AG04450 (cell line): ENCODE measurements around the gene AP1AR. TPM values are rescaled to one million over a fixed set of nuclear protein-coding genes. Genes with fewer than 3 reads are reported as not detected.

Experiments
- CTCF ChIA-PET: fragments of 300-600, 350-600 bp; formaldehyde crosslinking; extraction: SDS; loops from one replicate; lab custom pipeline; 2022; ENCODE audit warnings: antibody characterized with exemption, inconsistent platforms; lab: Charles Lee
- POLR2A ChIA-PET: fragments of 350-600 bp; formaldehyde crosslinking; extraction: SDS; loops from one replicate; lab custom pipeline; 2021; ENCODE audit warnings: antibody characterized with exemption, inconsistent platforms; lab: Yijun Ruan, JAX
- DNase-seq: peaks from one replicate; pipeline ENCODE4 v3.0.0-alpha.2; 2011; ENCODE audit warnings: low read depth, low spot score
- H3K27ac ChIP-seq: one replicate; pipeline ENCODE4 v1.5.1; 2012; ENCODE audit warnings: low read depth, low read length, control low read depth
- H3K27me3 ChIP-seq: one replicate; pipeline ENCODE4 v1.6.0; 2012; ENCODE audit warnings: low read length; ENCODE audit not compliant: control insufficient read depth, insufficient read depth
- H3K4me3 ChIP-seq: 2 replicates; pipeline ENCODE4 v1.5.1; 2011; ENCODE audit warnings: mild to moderate bottlenecking, low read depth, low read length, control low read depth
- H3K9me3 ChIP-seq: 2 replicates; pipeline ENCODE4 v1.5.1; 2012; ENCODE audit warnings: low read length; ENCODE audit not compliant: control insufficient read depth, insufficient read depth
- polyA plus RNA-seq: library from polyadenylated mRNA; depleted of rRNA; stranded (reverse); fragments of >200 nt; gene quantifications from 2 replicates; pipeline ENCODE4 v1.2.3, GENCODE V29; 2011
- TF ChIP-seq, protein P1 (sequence below): IDR thresholded peaks from 2 replicates; pipeline ENCODE4 v1.5.1; 2011; ENCODE audit warnings: low read depth, low read length, control low read depth, inconsistent platforms

The AP1AR gene
- polyA plus RNA-seq, 1 experiment: 11.8 TPM

GRCh38 chr4:112270640-112271421 is 39.2 kb downstream of the AP1AR start:
- TF ChIP-seq, protein P1, sequence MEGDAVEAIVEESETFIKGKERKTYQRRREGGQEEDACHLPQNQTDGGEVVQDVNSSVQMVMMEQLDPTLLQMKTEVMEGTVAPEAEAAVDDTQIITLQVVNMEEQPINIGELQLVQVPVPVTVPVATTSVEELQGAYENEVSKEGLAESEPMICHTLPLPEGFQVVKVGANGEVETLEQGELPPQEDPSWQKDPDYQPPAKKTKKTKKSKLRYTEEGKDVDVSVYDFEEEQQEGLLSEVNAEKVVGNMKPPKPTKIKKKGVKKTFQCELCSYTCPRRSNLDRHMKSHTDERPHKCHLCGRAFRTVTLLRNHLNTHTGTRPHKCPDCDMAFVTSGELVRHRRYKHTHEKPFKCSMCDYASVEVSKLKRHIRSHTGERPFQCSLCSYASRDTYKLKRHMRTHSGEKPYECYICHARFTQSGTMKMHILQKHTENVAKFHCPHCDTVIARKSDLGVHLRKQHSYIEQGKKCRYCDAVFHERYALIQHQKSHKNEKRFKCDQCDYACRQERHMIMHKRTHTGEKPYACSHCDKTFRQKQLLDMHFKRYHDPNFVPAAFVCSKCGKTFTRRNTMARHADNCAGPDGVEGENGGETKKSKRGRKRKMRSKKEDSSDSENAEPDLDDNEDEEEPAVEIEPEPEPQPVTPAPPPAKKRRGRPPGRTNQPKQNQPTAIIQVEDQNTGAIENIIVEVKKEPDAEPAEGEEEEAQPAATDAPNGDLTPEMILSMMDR: no peak
- peaks cover 3% of the 10 kb centered on the region; the same call in 1 of the 2 replicates for H3K9me3 ChIP-seq
- ChIA-PET POLR2A (no interaction called here), CTCF (interaction anchor here (1.0 to 2.3 kb wide), 3 partner anchors 25 to 171 kb away, joined by 3 to 6 read pairs (median 4); no protein-coding TSS in a partner anchor)
- peak; percentile 66 for DNase-seq
- H3K27ac ChIP-seq: peak overlapping the region; percentile 62
- no peaks in the 10 kb centered on the region for H3K27me3 ChIP-seq
- H3K4me3 ChIP-seq: no peak overlapping the region

GRCh38 chr4:112272292-112272691 is 40.7 kb downstream of the AP1AR start:
- no peak for DNase-seq
- TF ChIP-seq, protein P1: no peak
- H3K4me3 ChIP-seq: no peak overlapping the region
- no peak overlapping the region for H3K27ac ChIP-seq
- no peaks in the 10 kb centered on the region for H3K27me3 ChIP-seq
- H3K9me3 ChIP-seq: peaks cover 3% of the 10 kb centered on the region; the same call in 1 of the 2 replicates
- POLR2A ChIA-PET: no interaction called here
- CTCF ChIA-PET: interaction anchor here (0.6 to 2.3 kb wide), 2 partner anchors 129 to 173 kb away, joined by 3 to 6 read pairs; no protein-coding TSS in a partner anchor

DNA sequence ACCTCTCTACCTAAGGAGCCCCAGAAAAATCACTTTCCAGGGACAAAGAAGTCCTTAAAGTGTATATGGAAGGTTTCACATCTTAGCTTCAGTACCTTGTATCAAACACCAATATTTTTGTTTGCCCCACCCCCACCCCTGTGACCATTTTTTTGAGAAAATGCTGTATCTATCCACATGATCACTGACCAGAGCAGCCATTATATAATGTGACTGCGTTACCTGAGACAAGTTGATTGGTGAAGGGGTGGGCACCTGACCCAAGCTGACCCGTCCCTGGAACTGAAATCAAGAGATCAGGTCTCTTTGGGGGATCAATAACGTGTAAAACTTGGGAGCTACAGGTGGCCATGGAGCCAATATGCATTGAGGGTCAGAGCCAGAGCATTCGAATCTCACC is 43.4 kb downstream of the AP1AR start:
- TF ChIP-seq, protein P1: no peak
- ChIA-PET POLR2A (no interaction called here), CTCF (no interaction called here)
- Histone ChIP-seq H3K27me3 (no peaks in the 10 kb centered on the region), H3K4me3 (no peak overlapping the region), H3K27ac (no peak overlapping the region), H3K9me3 (peaks cover 3% of the 10 kb centered on the region; the same call in 1 of the 2 replicates)
- DNase-seq: no peak

GRCh38 chr4:112276113-112276512 is 44.5 kb downstream of the AP1AR start:
- TF ChIP-seq, protein P1: no peak
- ChIA-PET CTCF (no interaction called here), POLR2A (no interaction called here)
- H3K27ac ChIP-seq: no peak overlapping the region
- no peak overlapping the region for H3K4me3 ChIP-seq
- H3K9me3 ChIP-seq: peaks cover 3% of the 10 kb centered on the region; the same call in 1 of the 2 replicates
- H3K27me3 ChIP-seq: no peaks in the 10 kb centered on the region
- DNase-seq: no peak

- peaks cover 1% of the 10 kb centered on the region; the same call in 1 of the 2 replicates for H3K9me3 ChIP-seq
- TF ChIP-seq, protein P1: no peak
- DNase-seq: no peak
- H3K27me3 ChIP-seq: no peaks in the 10 kb centered on the region
- H3K4me3 ChIP-seq: no peak overlapping the region
- POLR2A ChIA-PET: no interaction called here
- H3K27ac ChIP-seq: no peak overlapping the region
- CTCF ChIA-PET: interaction anchor here (1.1 kb wide), 1 partner anchor 178 kb away, joined by 5 read pairs; no protein-coding TSS in a partner anchor
Measured at GRCh38 chr4:112277220-112277619, 45.6 kb downstream of the AP1AR start.
